H1 (cell line): ENCODE data around the gene CTTNBP2NL. TPM values are rescaled to one million over a fixed set of nuclear protein-coding genes. Genes with fewer than 3 reads are reported as not detected.

Source experiments
- MAX ChIP-seq: IDR thresholded peaks from 2 replicates; pipeline ENCODE4 v1.6.1; 2012; ENCODE audit warnings: inconsistent platforms
- polyA plus RNA-seq, 7 experiments: library from polyadenylated mRNA; depleted of rRNA in 3 of 7; stranded (reverse) in 5 of 7; unstranded in 2 of 7; fragments of >200 nt in 5 of 7; fragments of 200-250 nt in 2 of 7; gene quantifications; 1 replicate in 5 of 7; 2 replicates in 1 of 7; 4 replicates in 1 of 7; pipeline versions ENCODE4 v1.2.1 to v1.2.3, GENCODE V29; 2011 to 2013; ENCODE audit warnings: missing spikeins in 2 of 7, mixed read lengths in 2 of 7
- total RNA-seq: library from RNA; stranded (reverse); fragmentation: NEBNext Ultra II Directional; extraction: Animal tissue kit (Norgen Biotek cat#: 25700); gene quantifications from 2 replicates; pipeline ENCODE4 v1.2.1, GENCODE V29; 2021

CTTNBP2NL gene
- total and polyA plus RNA-seq, 2 of the 8 experiments (the other 6 are each of a cell fraction or from before 2014, with no cell fraction given) = 6.4 to 35.1 TPM

GRCh38 chr1:112395821-112396652 lies at the start of gene CTTNBP2NL (continued):
- TF ChIP-seq MAX = no peak
